KG1 (cell line): ENCODE results near the gene HOXB2.

ENCODE experiments used
- DNase-seq: peaks from one replicate; lab custom pipeline; 2025; lab: John Stamatoyannopoulos, UW

HOXB2 gene

GRCh38 chr17:48545022-48545375 lies at the start of gene HOXB2:
HOXB2 (minus strand) TSS chr17:48545109; CDS start chr17:48544911, 198 bp downstream.
- no peak for DNase-seq

GRCh38 chr17:48593840-48594537 lies 49.1 kb upstream of the HOXB2 start:
- peak; percentile 44 for DNase-seq

GRCh38 chr17:48593126-48593829 lies 48.4 kb upstream of the HOXB2 start, which contains the start of gene HOXB5:
HOXB5 (minus strand) TSS chr17:48593779; CDS start chr17:48593682, 97 bp downstream.
- DNase-seq = no peak

GRCh38 chr17:48592577-48592976 lies 47.7 kb upstream of the HOXB2 start:
- DNase-seq = no peak

GRCh38 chr17:48592057-48592514 lies 47.2 kb upstream of the HOXB2 start:
- DNase-seq = no peak

GRCh38 chr17:48591255-48592056 lies 46.5 kb upstream of the HOXB2 start:
- DNase-seq = no peak

- no peak for DNase-seq
Measured at GRCh38 chr17:48590607-48591161, 45.8 kb upstream of the HOXB2 start.

- DNase-seq = no peak
Measured at GRCh38 chr17:48589831-48590606, 45.1 kb upstream of the HOXB2 start, which contains the start of gene HOXB3. HOXB3 (minus strand) TSS chr17:48590241; CDS start chr17:48552474, 37,767 bp downstream.

GRCh38 chr17:48589060-48589830 lies 44.3 kb upstream of the HOXB2 start:
- DNase-seq = no peak

GRCh38 chr17:48588528-48588927 lies 43.6 kb upstream of the HOXB2 start:
- DNase-seq = no peak

- no peak for DNase-seq
Measured at GRCh38 chr17:48588074-48588415, 43.1 kb upstream of the HOXB2 start.

- no peak for DNase-seq
Measured at GRCh38 chr17:48587276-48588073, 42.6 kb upstream of the HOXB2 start.

- no peak for DNase-seq
Measured at GRCh38 chr17:48586355-48587258, 41.7 kb upstream of the HOXB2 start.

GRCh38 chr17:48584223-48584741 lies 39.4 kb upstream of the HOXB2 start:
- DNase-seq = no peak

GRCh38 chr17:48583708-48584222 lies 38.9 kb upstream of the HOXB2 start:
- DNase-seq = no peak

- DNase-seq = no peak
Measured at GRCh38 chr17:48582750-48583069, 37.8 kb upstream of the HOXB2 start.

- peak; percentile 45 for DNase-seq
Measured at GRCh38 chr17:48579760-48580554, 35.0 kb upstream of the HOXB2 start.

GRCh38 chr17:48579471-48579759 lies 34.5 kb upstream of the HOXB2 start:
- no peak for DNase-seq
